IMR-90 (cell line): ENCODE results near the gene DPP10. TPM values are rescaled to one million over a fixed set of nuclear protein-coding genes. Genes with fewer than 3 reads are reported as not detected.

ENCODE experiments used
- ATAC-seq: fragments of 200-7000 bp; cut with Tn5 transposase; 2 replicates; pipeline ENCODE4 v1.9.1; 2020; ENCODE audit warnings: low read depth, mild to moderate bottlenecking, moderate library complexity
- BruUV-seq: library from RNA; stranded (reverse); fragments of 400-500 nt; replicated peaks from 2 replicates; lab custom pipeline; 2021; lab: Mats Ljungman, UMichigan
- CTCF ChIA-PET: fragments of 300-600 bp; formaldehyde crosslinking; extraction: SDS; loops from one replicate; lab custom pipeline; 2021; ENCODE audit warnings: antibody characterized with exemption; lab: Yijun Ruan, JAX
- POLR2A ChIA-PET: fragments of 300-600 bp; sonication (Branson Sonifier 250); formaldehyde crosslinking; loops from one replicate; lab custom pipeline; 2022; ENCODE audit warnings: antibody characterized with exemption; ENCODE audit not compliant: unreplicated experiment; lab: Charles Lee
- DNase-seq: peaks from one replicate; pipeline ENCODE4 v3.0.0; 2013
- H2AFZ ChIP-seq: replicated peaks from 2 replicates; pipeline ENCODE3; 2013; ENCODE audit warnings: low read length, mild to moderate bottlenecking; ENCODE audit not compliant: poor library complexity
- H2AK5ac ChIP-seq: 2 replicates; pipeline ENCODE4 v1.6.1; 2013; ENCODE audit warnings: low read depth, low read length, inconsistent platforms
- H2AK9ac ChIP-seq: replicated peaks from 2 replicates; pipeline ENCODE3; 2013; ENCODE audit warnings: mild to moderate bottlenecking, low read depth, low read length, moderate library complexity; ENCODE audit not compliant: poor library complexity
- H2BK120ac ChIP-seq: 2 replicates; pipeline ENCODE4 v1.6.1; 2013; ENCODE audit warnings: low read depth, low read length, inconsistent platforms
- H2BK15ac ChIP-seq: 3 replicates; pipeline ENCODE4 v1.6.1; 2013; ENCODE audit warnings: low read depth, low read length, inconsistent platforms
- H2BK20ac ChIP-seq: 2 replicates; pipeline ENCODE4 v1.6.1; 2013; ENCODE audit warnings: low read depth, mild to moderate bottlenecking, inconsistent platforms, low read length, moderate library complexity
- H2BK5ac ChIP-seq: 2 replicates; pipeline ENCODE4 v1.6.1; 2013; ENCODE audit warnings: mild to moderate bottlenecking, low read depth, low read length, inconsistent platforms; ENCODE audit not compliant: poor library complexity, severe bottlenecking
- H3K14ac ChIP-seq: replicated peaks from 2 replicates; pipeline ENCODE4 v1.6.1; 2013; ENCODE audit warnings: low read depth, low read length, inconsistent platforms
- H3K18ac ChIP-seq: 2 replicates; pipeline ENCODE4 v1.6.1; 2013; ENCODE audit warnings: low read depth, low read length, control low read depth
- H3K23ac ChIP-seq: 2 replicates; pipeline ENCODE4 v1.6.1; 2013; ENCODE audit warnings: low read depth, low read length, inconsistent platforms
- H3K27ac ChIP-seq: 2 replicates; pipeline ENCODE4 v1.5.1; 2013; ENCODE audit warnings: mild to moderate bottlenecking, control low read depth, low read length; ENCODE audit not compliant: insufficient read depth
- H3K27me3 ChIP-seq: 2 replicates; pipeline ENCODE4 v1.6.1; 2013; ENCODE audit warnings: low read length; ENCODE audit not compliant: control insufficient read depth, insufficient read depth
- H3K36me3 ChIP-seq: 2 replicates; pipeline ENCODE4 v1.6.1; 2013; ENCODE audit warnings: low read length, mixed read lengths; ENCODE audit not compliant: control insufficient read depth, insufficient read depth
- H3K4ac ChIP-seq: 2 replicates; pipeline ENCODE4 v1.6.1; 2013; ENCODE audit warnings: low read depth, low read length, inconsistent platforms
- H3K4me1 ChIP-seq: 2 replicates; pipeline ENCODE4 v1.6.1; 2013; ENCODE audit warnings: low read length, mixed read lengths; ENCODE audit not compliant: control insufficient read depth, insufficient read depth
- H3K4me2 ChIP-seq: 2 replicates; pipeline ENCODE4 v1.6.1; 2013; ENCODE audit warnings: low read depth, mild to moderate bottlenecking, control low read depth, low read length, moderate library complexity
- H3K4me3 ChIP-seq: 2 replicates; pipeline ENCODE4 v1.5.1; 2013; ENCODE audit warnings: low read depth, mild to moderate bottlenecking, control low read depth, low read length, moderate library complexity; ENCODE audit not compliant: insufficient read depth
- H3K56ac ChIP-seq: 2 replicates; pipeline ENCODE4 v1.6.1; 2013; ENCODE audit warnings: low read length, inconsistent platforms; ENCODE audit not compliant: insufficient read depth; ENCODE audit errors: extremely low read depth
- H3K79me1 ChIP-seq, 2 experiments: 2 replicates each; pipeline ENCODE4 v1.6.1; 2013; ENCODE audit warnings: low read length in 2 of 2, inconsistent platforms in 1 of 2, low read depth in 1 of 2
- H3K9ac ChIP-seq: 2 replicates; pipeline ENCODE4 v1.6.1; 2013; ENCODE audit warnings: low read depth, low read length, control low read depth
- H3K9me1 ChIP-seq: 2 replicates; pipeline ENCODE4 v1.6.1; 2013; ENCODE audit warnings: low read length, inconsistent platforms; ENCODE audit not compliant: insufficient read depth
- H3K9me3 ChIP-seq: 2 replicates; pipeline ENCODE4 v1.6.1; 2013; ENCODE audit warnings: low read length; ENCODE audit not compliant: control insufficient read depth, insufficient read depth
- H4K20me1 ChIP-seq: 2 replicates; pipeline ENCODE4 v1.6.1; 2013; ENCODE audit warnings: low read length, inconsistent platforms; ENCODE audit not compliant: insufficient read depth
- H4K5ac ChIP-seq: 2 replicates; pipeline ENCODE4 v1.6.1; 2013; ENCODE audit warnings: mild to moderate bottlenecking, low read depth, low read length, control low read depth
- H4K8ac ChIP-seq, 2 experiments: 2 replicates each; pipeline ENCODE4 v1.6.1; 2013; ENCODE audit warnings: low read depth in 2 of 2, low read length in 2 of 2, control low read depth in 1 of 2, inconsistent platforms in 1 of 2
- H4K91ac ChIP-seq: 2 replicates; pipeline ENCODE4 v1.6.1; 2013; ENCODE audit warnings: low read depth, low read length, inconsistent platforms; ENCODE audit not compliant: insufficient read depth
- BHLHE40 ChIP-seq: fragments of 150-350 bp; IDR thresholded peaks from 2 replicates; pipeline ENCODE4 v1.6.1; 2016; ENCODE audit warnings: mild to moderate bottlenecking, low read depth, low read length
- CHD1 ChIP-seq: IDR thresholded peaks from 2 replicates; pipeline ENCODE4 v1.6.1; 2012; ENCODE audit warnings: low read depth, low read length, improper control_type of control experiment
- FOS ChIP-seq: fragments of 150-350 bp; IDR thresholded peaks from 2 replicates; pipeline ENCODE4 v1.6.1; 2016; ENCODE audit warnings: low read depth, low read length
- MAFK ChIP-seq: IDR thresholded peaks from 2 replicates; pipeline ENCODE4 v1.6.1; 2012; ENCODE audit warnings: low read depth, low read length, improper control_type of control experiment
- MXI1 ChIP-seq: IDR thresholded peaks from 2 replicates; pipeline ENCODE4 v1.6.1; 2012; ENCODE audit warnings: low read depth, mild to moderate bottlenecking, low read length, moderate library complexity, borderline replicate concordance
- NFE2L2 ChIP-seq: fragments of 150-350 bp; IDR thresholded peaks from 2 replicates; pipeline ENCODE4 v1.6.1; 2016; ENCODE audit warnings: low read depth, mild to moderate bottlenecking, low read length
- POLR2A ChIP-seq: IDR thresholded peaks from 2 replicates; pipeline ENCODE4 v1.6.1; 2012; ENCODE audit warnings: mild to moderate bottlenecking, low read depth, low read length
- RAD21 ChIP-seq: IDR thresholded peaks from 2 replicates; pipeline ENCODE4 v1.6.1; 2012; ENCODE audit warnings: low read length, improper control_type of control experiment
- RCOR1 ChIP-seq: IDR thresholded peaks from 2 replicates; pipeline ENCODE4 v1.6.1; 2012; ENCODE audit warnings: mild to moderate bottlenecking, low read length, improper control_type of control experiment; ENCODE audit not compliant: insufficient replicate concordance
- RFX5 ChIP-seq: IDR thresholded peaks from 2 replicates; pipeline ENCODE4 v1.8.0; 2012; ENCODE audit warnings: low read depth, mild to moderate bottlenecking, low read length, moderate library complexity
- SMC3 ChIP-seq: fragments of 150-350 bp; IDR thresholded peaks from 2 replicates; pipeline ENCODE4 v1.6.1; 2016; ENCODE audit warnings: low read depth, mild to moderate bottlenecking, antibody characterized with exemption, low read length, moderate library complexity
- WGBS, 2 experiments: methylation state at CpG; one replicate each; pipeline versions ENCODE4 v1.1.5 to v1.1.7; 2013; ENCODE audit warnings: missing lambda C conversion rate in 2 of 2; ENCODE audit not compliant: insufficient read length in 1 of 2; ENCODE audit errors: extremely low coverage in 2 of 2; 5-methylcytosine and 5-hydroxymethylcytosine counted together
- dilution Hi-C: fragments of 300-500 bp; cut with HindIII; formaldehyde crosslinking; loops from one replicate; pipeline ENCODE4 v1.14.3; 2018; ENCODE audit warnings: low sequenced_read_pairs; ENCODE audit not compliant: unreplicated experiment
- in situ Hi-C: fragments of 300-500 bp; cut with MboI; formaldehyde crosslinking; loops from 3 replicates; pipeline ENCODE4 v1.14.3; 2019; ENCODE audit warnings: low sequenced_read_pairs, inconsistent platforms, mixed read lengths
- intact Hi-C: fragments of 100-400 bp; cut with micrococcal nuclease; formaldehyde crosslinking; loops from 2 replicates; pipeline ENCODE4 v1.10.0; 2022
- polyA plus RNA-seq, 3 experiments: library from polyadenylated mRNA; depleted of rRNA; stranded (reverse); fragments of >200 nt; gene quantifications; 2 replicates each; pipeline ENCODE4 v1.2.3, GENCODE V29; 2012; ENCODE audit warnings: low replicate concordance in 1 of 3
- total RNA-seq: library from RNA; depleted of rRNA; stranded (reverse); fragments of >200 nt; gene quantifications from 2 replicates; pipeline ENCODE4 v1.2.3, GENCODE V29; 2012
- TF ChIP-seq, protein P1 (sequence below): fragments of 150-350 bp; IDR thresholded peaks from 2 replicates; pipeline ENCODE4 v1.6.1; 2017; ENCODE audit warnings: mild to moderate bottlenecking, antibody characterized with exemption, low read length, low read depth
- TF ChIP-seq, protein P2 (sequence below): fragments of 150-350 bp; IDR thresholded peaks from 2 replicates; pipeline ENCODE4 v1.6.1; 2016; ENCODE audit warnings: low read depth, mild to moderate bottlenecking, low read length, moderate library complexity, borderline replicate concordance

Gene DPP10
- total and polyA plus RNA-seq, 2 of the 4 experiments (the other 2 are of a cell fraction) = not detected

DNA sequence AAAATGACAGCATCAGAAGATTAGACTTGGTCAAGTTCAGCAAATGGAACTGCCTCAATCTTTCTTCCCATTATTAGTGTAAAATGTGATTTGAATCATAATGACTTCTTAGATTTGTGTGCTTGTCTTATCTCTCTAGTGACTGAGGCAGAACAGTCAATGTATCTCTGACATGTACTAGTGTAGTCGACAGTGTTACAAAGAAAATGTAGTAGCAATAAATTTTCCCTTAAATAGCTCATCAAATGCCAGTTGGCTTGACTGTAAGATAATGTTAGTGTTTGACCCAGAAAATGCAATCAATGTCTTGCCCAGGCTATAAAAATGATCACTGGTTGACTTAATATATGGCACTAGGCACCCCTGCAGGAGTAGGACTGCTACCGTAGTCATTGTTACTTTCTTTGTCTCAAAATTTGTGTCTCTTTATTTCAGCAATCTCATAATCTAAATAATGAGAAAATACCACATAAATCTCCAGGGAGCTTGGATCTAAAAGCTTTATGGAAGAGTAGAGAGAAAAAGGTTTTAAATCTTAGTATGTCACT, 1336.7 kb downstream of the DPP10 start:
- intact Hi-C loops (no loop called here), dilution Hi-C loops (no loop called here), in situ Hi-C loops (no loop called here)
- no peak overlapping the region for H2AK5ac ChIP-seq
- H3K4me3 ChIP-seq = no peak overlapping the region
- H2BK15ac ChIP-seq = no peak overlapping the region
- no peak overlapping the region for H3K4ac ChIP-seq
- H2AK9ac ChIP-seq = no peak overlapping the region
- H2BK120ac ChIP-seq = no peak overlapping the region
- CTCF ChIA-PET = no interaction called here
- no CpG with 5 or more reads among the region's 2 CpGs for whole genome bisulfite sequencing, 2 experiments
- H3K9me3 ChIP-seq = peaks cover 2% of the 10 kb centered on the region; the same call in 1 of the 2 replicates
- no peak overlapping the region for H3K56ac ChIP-seq
- no peak overlapping the region for H3K9ac ChIP-seq
- H3K27ac ChIP-seq = no peak overlapping the region
- no peak overlapping the region for H3K23ac ChIP-seq
- H3K18ac ChIP-seq = no peak overlapping the region
- no peak for ATAC-seq
- H3K27me3 ChIP-seq = no peaks in the 10 kb centered on the region
- POLR2A ChIA-PET = no interaction called here
- no peak overlapping the region for H4K5ac ChIP-seq
- no peak overlapping the region for H3K4me2 ChIP-seq
- no peaks in the 10 kb centered on the region for H4K20me1 ChIP-seq
- H3K14ac ChIP-seq = no peak overlapping the region
- no peak overlapping the region for H4K91ac ChIP-seq
- no TSS peak for BruUV-seq
- no peaks in the 10 kb centered on the region for H3K9me1 ChIP-seq
- DNase-seq = no peak
- H2BK5ac ChIP-seq = no peak overlapping the region
- no peak overlapping the region for H2BK20ac ChIP-seq
- no peaks in the 10 kb centered on the region for H3K36me3 ChIP-seq
- H3K79me1 ChIP-seq = no peaks in the 10 kb centered on the region
- TF ChIP-seq MAFK (no peak), RCOR1 (no peak), RFX5 (no peak), POLR2A (no peak), FOS (no peak), SMC3 (no peak), RAD21 (no peak), MXI1 (no peak), CHD1 (no peak), NFE2L2 (no peak), BHLHE40 (no peak)
- TF ChIP-seq, protein P1, sequence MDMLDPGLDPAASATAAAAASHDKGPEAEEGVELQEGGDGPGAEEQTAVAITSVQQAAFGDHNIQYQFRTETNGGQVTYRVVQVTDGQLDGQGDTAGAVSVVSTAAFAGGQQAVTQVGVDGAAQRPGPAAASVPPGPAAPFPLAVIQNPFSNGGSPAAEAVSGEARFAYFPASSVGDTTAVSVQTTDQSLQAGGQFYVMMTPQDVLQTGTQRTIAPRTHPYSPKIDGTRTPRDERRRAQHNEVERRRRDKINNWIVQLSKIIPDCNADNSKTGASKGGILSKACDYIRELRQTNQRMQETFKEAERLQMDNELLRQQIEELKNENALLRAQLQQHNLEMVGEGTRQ = no peak
- TF ChIP-seq, protein P2, sequence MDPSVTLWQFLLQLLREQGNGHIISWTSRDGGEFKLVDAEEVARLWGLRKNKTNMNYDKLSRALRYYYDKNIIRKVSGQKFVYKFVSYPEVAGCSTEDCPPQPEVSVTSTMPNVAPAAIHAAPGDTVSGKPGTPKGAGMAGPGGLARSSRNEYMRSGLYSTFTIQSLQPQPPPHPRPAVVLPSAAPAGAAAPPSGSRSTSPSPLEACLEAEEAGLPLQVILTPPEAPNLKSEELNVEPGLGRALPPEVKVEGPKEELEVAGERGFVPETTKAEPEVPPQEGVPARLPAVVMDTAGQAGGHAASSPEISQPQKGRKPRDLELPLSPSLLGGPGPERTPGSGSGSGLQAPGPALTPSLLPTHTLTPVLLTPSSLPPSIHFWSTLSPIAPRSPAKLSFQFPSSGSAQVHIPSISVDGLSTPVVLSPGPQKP = no peak
- H4K8ac ChIP-seq = no peak overlapping the region
- no peak overlapping the region for H2AFZ ChIP-seq
- H3K4me1 ChIP-seq = no peaks in the 10 kb centered on the region
